Fibroblast of skin of back (primary cell): ENCODE measurements around the gene GABRG2. TPM values are rescaled to one million over a fixed set of nuclear protein-coding genes. Genes with fewer than 3 reads are reported as not detected.
A peak's percentile ranks its signal among the peaks of the same experiment; 100 is the strongest.
"Not testable (repeated sequence)": the region's sequence is repeated elsewhere in the genome, so short reads cannot be mapped to it uniquely, and the experiment has no call there.

Experiments used
- DNase-seq: peaks from one replicate; pipeline ENCODE4 v3.0.0-alpha.2; 2013
- polyA plus RNA-seq, 2 experiments: library from polyadenylated mRNA; unstranded; fragments of 120-200 nt; gene quantifications; one replicate each; pipeline ENCODE4 v1.2.1, GENCODE V29; 2013; ENCODE audit not compliant: insufficient read length in 2 of 2

Gene GABRG2
- not detected for polyA plus RNA-seq (2013, experiment 1 of 2; ENCODE audit: insufficient read length)
- 0.02 TPM for polyA plus RNA-seq (2013, experiment 2 of 2; ENCODE audit: insufficient read length)

DNA sequence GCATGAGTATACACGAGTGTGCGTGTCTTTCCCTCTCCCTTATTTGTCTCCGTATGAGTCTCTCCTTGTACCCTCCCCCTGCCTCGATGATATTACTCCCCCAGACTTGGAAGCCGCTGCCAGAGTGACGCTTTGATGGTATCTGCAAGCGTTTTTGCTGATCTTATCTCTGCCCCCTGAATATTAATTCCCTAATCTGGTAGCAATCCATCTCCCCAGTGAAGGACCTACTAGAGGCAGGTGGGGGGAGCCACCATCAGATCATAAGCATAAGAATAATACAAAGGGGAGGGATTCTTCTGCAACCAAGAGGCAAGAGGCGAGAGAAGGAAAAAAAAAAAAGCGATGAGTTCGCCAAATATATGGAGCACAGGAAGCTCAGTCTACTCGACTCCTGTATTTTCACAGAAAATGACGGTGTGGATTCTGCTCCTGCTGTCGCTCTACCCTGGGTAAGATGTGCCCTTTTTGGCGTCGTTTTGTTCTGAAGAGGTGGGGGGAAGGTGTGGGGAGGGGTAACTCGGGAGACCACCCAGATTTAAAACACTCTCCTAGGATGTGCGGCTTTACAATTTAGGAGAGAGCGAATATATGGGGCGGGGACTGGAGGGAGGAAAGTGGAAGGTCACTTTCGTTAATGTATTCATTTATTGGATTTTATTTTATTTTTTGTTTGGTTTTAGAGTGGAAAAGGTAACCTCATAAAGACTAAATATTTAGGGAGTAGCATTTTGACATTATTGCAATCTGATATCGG, at the start of gene GABRG2:
Gene GABRG2 (plus strand): TSS at position 119 of the 757 bp plus-strand sequence. CDS start 227 bp downstream, at position 346.
- DNase-seq, result no peak

DNA sequence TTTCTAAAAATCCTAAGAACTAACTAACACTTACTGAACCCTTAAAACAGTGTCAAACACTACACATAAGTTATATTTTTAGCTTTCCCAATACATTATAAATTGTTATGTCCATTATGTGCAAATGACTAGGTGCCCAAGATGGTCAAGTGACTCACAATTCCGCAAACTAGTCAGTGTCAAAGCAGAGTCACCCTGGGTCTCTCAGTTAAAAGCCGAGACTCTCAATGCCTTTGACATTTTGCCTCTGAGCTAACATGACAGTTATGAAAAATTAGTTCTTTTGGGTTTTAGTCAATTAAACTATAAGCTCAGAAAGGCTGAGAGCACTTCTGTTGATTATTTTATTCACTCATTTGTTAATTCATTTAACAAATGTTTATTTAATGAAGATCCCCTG, 42.3 kb upstream of the GABRG2 start:
- DNase-seq, result no peak

GRCh38 chr5:162026803-162027202, 40.8 kb upstream of the GABRG2 start:
- DNase-seq, result no peak

- no peak for DNase-seq
These were observed 30.1 kb upstream of the GABRG2 start for GRCh38 chr5:162037431-162037830.

GRCh38 chr5:162047279-162047678, 20.3 kb upstream of the GABRG2 start:
- DNase-seq, result no peak

GRCh38 chr5:162052676-162053075, 14.9 kb upstream of the GABRG2 start:
- no peak for DNase-seq

GRCh38 chr5:162055095-162055494, 12.5 kb upstream of the GABRG2 start:
- not testable (repeated sequence) for DNase-seq

DNA sequence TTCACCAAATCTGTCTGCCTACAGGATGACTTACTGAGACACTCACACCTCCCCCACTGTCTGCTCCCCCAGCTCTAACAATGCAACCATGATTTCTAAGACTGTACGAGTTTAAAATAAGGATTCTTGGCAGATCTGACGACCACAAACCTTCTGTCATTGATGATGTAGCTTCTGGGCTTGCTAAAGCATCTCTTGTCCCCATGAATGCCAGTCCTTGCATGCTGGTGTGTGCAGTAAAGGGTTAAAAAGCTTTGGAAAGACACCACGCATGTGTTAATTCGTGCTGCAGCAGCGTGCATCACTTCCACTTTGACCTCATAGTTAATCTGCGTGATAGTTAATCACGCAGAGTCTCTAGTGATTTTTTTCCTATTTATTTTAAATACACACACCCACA, 411 bp upstream of the GABRG2 start:
- DNase-seq, result no peak

GRCh38 chr5:162068412-162068811, 839 bp downstream of the GABRG2 start:
- DNase-seq, result peak; percentile 25

- DNase-seq, result no peak
These were observed 1.4 kb downstream of the GABRG2 start for GRCh38 chr5:162068936-162069335.

GRCh38 chr5:162078805-162079204, 11.2 kb downstream of the GABRG2 start:
- no peak for DNase-seq

DNA sequence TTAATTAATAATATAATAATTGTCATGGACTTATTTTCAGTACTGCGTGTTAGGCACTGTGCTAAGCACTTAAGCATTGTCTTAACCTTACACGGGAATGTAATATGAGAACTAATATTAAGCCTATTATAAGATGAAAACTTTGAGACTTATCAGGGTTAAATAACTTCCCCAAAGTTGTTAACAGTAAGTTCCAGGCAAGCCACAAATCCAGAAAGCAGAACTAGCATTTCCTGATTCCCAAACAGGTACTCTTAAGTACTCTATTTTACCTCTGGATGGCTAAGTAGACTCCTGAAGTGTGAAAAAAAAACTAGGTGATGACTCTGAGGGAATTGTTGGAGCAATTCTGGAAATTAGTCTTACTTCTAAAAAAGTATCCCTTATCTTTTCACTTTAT, 23.8 kb downstream of the GABRG2 start:
- DNase-seq, result no peak

- no peak for DNase-seq
These were observed 28.9 kb downstream of the GABRG2 start for GRCh38 chr5:162096448-162096847.

GRCh38 chr5:162107591-162107990, 40.0 kb downstream of the GABRG2 start:
- DNase-seq, result no peak

DNA sequence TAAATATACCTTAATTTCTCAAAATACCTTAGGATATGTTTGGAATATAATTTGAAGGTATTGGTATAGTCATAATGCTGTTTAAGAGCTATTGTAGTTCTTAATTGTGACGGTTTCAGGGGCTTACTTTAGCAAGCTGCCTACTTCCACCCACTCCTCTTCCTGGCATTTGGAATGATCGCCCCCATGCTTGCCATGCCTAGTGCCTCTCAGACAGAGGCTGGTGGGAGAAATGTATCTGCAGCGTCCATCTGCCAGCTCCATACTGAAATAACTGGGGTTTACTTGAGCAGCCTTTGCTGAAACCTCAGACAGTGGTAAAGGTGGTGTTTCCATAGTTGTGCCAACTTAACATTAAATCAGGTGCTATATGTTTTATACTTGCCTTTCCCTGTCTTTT, 52.2 kb downstream of the GABRG2 start:
- DNase-seq, result no peak

DNA sequence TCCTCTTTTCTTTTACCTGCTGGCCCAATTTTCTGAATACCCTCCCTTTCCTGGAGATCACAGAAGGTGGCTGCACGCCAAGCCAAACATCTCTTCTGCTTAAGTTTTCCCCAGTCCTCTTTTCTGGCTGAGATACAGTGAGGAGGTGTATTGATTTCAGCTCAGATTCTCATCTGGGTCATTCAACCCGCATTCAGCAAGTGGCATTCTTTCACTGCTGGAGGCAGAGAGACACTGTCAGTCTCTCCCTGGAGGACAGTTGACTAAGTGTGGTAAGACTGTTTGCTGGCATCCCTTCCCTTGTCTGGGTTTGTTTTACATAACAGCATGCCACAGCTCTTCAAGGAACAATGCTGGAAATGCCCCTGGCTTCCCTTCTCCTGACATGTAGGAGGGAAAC, 60.5 kb downstream of the GABRG2 start:
- DNase-seq, result no peak

DNA sequence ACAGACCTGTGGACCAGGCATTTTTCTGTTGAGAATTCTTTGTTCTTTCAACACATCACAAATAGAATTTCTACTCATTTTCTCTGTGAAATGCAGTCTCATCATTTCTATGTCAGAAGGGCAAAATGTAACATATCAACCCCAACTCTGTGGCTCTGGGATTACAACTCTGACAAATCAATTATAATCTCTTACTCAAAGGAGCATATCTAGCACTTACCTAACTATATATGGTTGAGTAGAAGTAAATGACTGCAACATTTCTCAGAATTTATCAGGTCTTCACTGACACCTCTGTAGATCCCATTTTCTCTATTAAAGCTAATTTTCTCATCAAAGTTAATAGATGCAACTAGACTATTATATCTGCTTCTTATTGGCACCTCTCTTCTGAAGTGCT, 64.8 kb downstream of the GABRG2 start:
- DNase-seq, result no peak

DNA sequence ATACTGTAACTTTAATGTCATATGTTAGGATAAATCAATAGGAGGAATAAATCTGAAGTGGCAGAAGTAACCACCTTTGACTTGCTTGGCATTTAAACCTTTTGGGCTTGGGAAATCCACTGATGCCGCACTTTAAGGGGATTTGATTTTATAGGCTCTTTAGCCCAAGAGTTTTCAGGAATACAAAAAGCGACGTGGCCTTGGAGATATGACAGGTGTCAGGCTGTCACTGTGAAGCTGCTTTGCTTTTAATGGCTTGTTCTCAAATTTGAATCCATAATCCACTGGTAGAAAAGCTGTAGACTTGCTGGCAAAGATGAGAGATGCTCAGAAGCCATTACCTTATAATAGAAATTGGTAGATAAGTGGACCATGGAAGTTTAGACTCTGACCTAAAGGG, 71.6 kb downstream of the GABRG2 start:
- DNase-seq, result no peak

DNA sequence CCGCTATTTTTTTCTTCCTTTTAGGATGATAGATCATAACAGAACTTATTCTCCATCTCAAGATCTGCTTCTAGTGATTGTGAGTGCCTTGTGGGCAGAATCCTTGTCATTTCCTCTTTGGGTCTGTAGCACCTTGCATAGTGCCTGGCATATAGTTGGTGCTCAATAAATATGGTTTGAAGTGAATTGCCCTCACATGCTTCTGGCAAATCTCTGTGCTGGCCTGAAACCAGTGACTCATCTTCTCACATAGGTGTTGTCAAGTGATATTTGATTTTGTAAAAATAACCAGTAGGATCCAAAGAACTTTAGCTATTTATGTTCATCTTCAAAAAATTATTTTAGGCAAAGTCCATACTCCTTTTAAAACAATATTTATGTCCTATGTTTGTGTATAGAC, 86.7 kb downstream of the GABRG2 start:
- no peak for DNase-seq

GRCh38 chr5:162160401-162160800, 92.8 kb downstream of the GABRG2 start:
- DNase-seq, result no peak

DNA sequence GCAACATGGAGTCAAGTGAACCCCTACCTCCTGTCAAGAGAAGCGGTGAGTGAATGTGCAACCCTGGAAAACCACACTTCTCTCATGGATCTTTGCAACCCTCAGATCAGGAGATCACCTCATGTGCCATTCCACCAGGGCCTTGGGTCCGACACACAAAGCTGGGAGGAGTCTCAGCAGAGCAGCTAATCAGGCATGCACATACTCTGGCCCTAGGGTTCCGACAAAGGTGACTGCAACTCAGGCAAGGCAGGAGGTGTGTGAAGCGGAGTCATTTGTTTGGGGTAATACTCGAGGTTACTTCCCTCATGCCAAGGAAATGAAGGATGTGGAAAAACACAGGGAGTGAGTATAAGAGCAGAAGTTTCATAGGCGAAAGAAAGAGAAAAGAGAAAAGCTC, 96.1 kb downstream of the GABRG2 start:
- no peak for DNase-seq

- no peak for DNase-seq
These were observed 106.9 kb downstream of the GABRG2 start for GRCh38 chr5:162174358-162174974.

GRCh38 chr5:162187371-162187770, 119.8 kb downstream of the GABRG2 start:
- no peak for DNase-seq

- DNase-seq, result no peak
These were observed 122.1 kb downstream of the GABRG2 start for GRCh38 chr5:162189719-162190118.
